IPS-NIHi7 (cell line): ENCODE results near the gene CLEC11A.
"Not testable (repeated sequence)": the region's sequence is repeated elsewhere in the genome, so short reads cannot be mapped to it uniquely, and the experiment has no call there.

Experiments
- DNase-seq: peaks from one replicate; pipeline ENCODE4 v3.0.0; 2012; ENCODE audit warnings: mixed read lengths; ENCODE audit errors: extremely low spot score

Gene CLEC11A

GRCh38 chr19:50721441-50722137, 1.6 kb upstream of the CLEC11A start:
- no peak for DNase-seq

GRCh38 chr19:50722201-50723013, 757 bp upstream of the CLEC11A start:
- no peak for DNase-seq

GRCh38 chr19:50723735-50724521, 764 bp downstream of the CLEC11A start:
- no peak for DNase-seq

- DNase-seq = peak; percentile 99
Measured at GRCh38 chr19:50724522-50725217, 1.5 kb downstream of the CLEC11A start.

- no peak for DNase-seq
Measured at GRCh38 chr19:50725218-50725910, 2.2 kb downstream of the CLEC11A start.

- no peak for DNase-seq
Measured at GRCh38 chr19:50725911-50726230, 2.7 kb downstream of the CLEC11A start.

GRCh38 chr19:50728084-50728737, 5.0 kb downstream of the CLEC11A start:
- peak; percentile 95 for DNase-seq

GRCh38 chr19:50729894-50730293, 6.7 kb downstream of the CLEC11A start:
- no peak for DNase-seq

- no peak for DNase-seq
Measured at GRCh38 chr19:50735869-50736268, 12.7 kb downstream of the CLEC11A start.

- no peak for DNase-seq
Measured at GRCh38 chr19:50736338-50736737, 13.2 kb downstream of the CLEC11A start.

- no peak for DNase-seq
Measured at GRCh38 chr19:50739132-50739913, 16.2 kb downstream of the CLEC11A start.

- no peak for DNase-seq
Measured at GRCh38 chr19:50739914-50740426, 16.8 kb downstream of the CLEC11A start.

- DNase-seq = no peak
Measured at GRCh38 chr19:50741179-50741933, 18.2 kb downstream of the CLEC11A start.

- DNase-seq = no peak
Measured at GRCh38 chr19:50743537-50743936, 20.4 kb downstream of the CLEC11A start.

GRCh38 chr19:50745221-50745620, 22.1 kb downstream of the CLEC11A start:
- DNase-seq = no peak

- DNase-seq = not testable (repeated sequence)
Measured at GRCh38 chr19:50747141-50747540, 24.0 kb downstream of the CLEC11A start.

GRCh38 chr19:50749490-50749889, 26.3 kb downstream of the CLEC11A start:
- DNase-seq = no peak

GRCh38 chr19:50750010-50750409, 26.8 kb downstream of the CLEC11A start:
- DNase-seq = no peak

GRCh38 chr19:50753879-50754278, 30.7 kb downstream of the CLEC11A start:
- no peak for DNase-seq
